Measurements from ENCODE around the gene CYTH4.

CYTH4 gene

DNA sequence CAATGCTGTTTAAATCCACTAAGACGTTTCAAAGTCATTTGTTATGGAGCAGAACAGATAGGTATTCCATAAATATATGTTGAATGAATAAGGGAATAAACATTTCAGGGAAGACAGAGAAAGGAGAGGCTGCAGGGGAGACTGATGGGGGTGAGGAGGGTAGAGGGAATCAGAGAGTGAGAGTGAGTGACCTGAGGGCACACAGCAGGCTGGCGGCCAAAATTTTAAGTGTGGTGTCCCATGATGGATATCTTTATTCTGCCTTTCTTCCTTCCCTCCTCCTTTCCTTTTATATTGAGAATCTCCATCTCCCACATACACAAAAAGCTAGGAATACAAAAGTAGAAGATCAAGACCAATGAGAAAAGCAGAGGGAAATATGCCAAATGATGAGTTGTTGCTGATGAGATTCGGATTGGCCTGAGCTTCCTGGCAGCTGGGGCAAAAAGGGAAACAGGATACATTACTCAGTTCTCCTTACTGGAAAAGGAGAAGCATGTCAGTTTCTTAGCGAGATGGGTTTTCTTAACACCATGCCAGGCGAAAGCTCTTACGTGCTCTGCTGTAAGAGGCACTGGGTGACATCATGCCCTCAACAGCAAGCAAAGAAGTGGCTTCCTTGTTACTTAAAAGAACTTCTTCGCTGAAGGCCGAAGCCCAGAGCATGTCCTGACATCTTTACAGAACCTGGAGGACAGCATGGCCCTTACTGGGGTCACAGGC lies 11.2 kb upstream of the CYTH4 start:
- DNase-seq (ENCODE audit: low spot score): no peak

DNA sequence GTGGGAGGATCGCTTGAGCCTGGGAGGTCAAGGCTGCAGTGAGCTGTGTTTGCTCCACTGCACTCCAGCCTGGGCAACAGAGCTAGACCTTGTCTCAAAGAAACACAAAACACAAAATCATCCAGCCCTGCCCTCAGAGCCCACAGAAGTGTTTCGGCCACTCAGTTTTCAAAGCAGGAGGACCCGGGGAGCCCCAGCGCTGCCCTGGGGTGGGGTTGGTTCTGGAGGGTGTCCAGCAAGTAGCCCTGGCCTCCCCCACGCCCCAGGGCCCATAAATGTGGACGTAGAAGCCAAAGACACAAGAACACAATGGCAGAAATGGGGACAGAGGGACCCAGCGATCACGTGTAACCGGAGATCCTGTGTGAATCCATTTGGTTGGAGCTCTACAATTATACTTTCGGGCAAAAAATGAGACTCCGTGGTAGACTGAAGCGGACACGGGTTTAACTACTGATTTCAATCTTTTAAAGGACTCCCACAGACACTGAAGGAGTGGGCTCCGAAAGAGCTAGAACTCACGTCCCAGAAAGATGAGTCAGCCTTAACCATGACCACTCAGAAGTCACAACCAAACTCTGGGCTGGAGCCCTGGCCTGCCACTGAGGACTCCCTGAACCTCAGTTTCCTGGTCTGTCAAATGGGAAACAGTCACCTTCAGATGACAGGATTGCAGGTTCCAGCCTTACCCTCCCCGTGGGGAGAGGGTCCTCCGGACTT lies 9.0 kb upstream of the CYTH4 start:
- DNase-seq (ENCODE audit: low spot score): no peak

DNA sequence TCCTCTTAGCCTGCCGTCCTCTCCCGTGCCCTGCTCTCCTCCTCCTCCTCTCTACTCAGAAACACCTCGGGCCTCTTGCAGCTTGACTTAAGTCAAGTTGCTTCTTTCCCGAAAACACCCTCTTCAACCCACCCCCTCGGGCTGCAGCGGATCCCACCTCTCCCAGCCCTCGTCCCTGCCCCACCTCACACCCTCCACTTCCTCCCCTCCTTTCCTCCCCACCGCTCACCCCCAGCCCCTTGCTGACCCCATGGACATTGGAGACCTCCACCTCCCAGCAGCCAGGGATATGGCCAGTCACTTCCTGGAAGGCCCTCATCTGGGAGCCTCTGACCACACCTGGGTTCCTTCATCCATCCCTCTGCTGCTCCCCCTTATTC lies 8.5 kb upstream of the CYTH4 start:
- DNase-seq (ENCODE audit: low spot score): no peak

DNA sequence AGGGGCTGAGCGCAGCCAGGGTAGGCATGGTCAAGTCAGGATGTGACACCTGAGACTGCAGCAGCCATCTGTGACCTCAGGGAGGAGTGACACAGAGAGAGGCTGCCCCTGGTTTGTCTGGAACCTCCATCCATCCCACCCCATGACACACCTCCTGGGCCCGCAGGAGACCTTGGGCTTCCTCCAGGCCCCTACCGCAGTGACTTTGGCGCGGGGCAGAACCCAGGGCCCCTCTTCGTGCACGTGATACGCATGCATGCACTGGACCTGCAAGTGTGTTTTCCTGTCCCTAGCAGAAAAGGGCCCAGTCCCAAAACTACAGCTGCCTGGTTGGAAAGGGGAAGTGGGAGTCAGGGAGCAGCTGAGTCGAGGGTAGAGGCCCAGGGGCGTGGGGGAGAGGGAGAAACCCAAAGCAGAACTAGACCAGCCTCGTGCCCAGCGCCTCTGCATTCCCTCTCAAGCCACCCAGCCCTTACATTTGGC lies 7.9 kb upstream of the CYTH4 start:
- no peak for DNase-seq (ENCODE audit: low spot score)

DNA sequence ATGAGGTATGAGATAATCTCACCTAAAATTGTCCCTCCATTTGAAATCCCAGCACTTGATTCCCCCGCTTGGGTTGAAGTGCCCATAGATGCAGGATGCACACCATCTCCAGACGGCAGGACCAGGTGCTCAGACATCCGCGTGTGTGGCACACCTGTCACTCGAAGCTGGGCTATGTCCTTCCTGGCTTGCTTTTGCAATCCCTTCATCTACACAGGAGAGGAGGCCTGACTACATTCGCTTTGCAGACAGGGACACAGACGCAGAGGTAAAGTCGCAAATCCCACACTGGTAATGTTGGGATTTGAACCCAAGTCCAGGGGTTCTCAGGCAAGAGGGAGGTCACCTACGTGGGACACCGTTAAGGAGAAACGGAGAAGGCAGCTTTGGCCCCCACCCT lies 7.2 kb upstream of the CYTH4 start:
- no peak for DNase-seq (ENCODE audit: low spot score)

DNA sequence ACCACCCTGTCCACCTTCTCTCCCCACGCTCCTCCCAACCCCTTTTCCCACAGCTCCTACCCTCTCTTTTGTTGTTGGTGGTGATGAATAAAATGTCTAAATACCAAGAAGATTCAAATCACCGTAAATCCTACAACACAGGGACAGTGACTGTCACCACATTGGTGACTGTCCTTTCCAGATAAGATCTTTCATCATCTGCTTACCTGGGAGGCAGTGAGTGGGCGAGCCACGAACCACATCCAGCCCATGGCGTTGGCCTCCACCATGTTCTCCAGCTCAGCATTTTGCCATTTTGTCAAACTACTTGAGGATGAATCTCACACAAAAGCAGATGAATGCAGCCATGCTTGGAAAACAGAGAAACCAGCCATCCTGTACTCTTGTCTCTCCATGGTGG lies 6.7 kb upstream of the CYTH4 start:
- no peak for DNase-seq (ENCODE audit: low spot score)

DNA sequence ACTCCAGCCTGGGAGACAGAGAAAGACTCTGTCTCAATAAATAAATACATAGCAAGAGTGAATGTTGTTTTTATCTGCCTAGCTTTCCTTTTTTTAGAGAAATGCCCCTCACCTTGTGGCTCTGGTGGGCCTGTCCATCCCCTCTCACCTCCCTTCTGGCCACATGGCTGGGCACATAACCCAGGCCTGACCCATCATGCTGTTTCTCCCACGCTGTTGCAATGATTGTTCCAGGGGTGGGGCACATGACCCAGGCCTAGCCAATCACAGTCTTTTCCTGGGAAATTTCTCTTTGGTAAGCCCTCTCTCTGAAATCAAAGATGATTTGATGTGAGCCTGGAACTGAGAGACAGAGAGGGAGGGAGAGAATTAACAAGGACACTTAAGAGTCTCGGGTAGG lies 5.5 kb upstream of the CYTH4 start:
- no peak for DNase-seq (ENCODE audit: low spot score)

DNA sequence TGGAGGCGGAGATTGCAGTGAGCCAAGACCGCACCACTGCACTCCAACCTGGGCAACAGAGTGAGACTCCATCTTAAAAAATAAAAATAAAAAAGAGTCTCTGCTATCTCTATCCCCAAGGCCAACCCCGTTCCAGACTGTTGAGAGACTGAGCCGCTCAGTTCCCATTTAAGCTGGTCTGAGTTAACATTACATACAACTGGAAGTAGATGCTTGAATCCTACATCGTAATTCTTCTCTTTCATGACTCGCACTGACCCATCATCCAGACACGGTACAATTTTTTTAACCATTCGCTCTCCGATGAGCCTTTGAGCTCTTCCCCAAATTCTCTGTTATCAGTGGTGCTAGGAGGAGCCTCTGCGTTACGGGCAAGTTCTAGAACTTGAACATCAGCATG lies 4.9 kb upstream of the CYTH4 start:
- DNase-seq (ENCODE audit: low spot score): no peak

DNA sequence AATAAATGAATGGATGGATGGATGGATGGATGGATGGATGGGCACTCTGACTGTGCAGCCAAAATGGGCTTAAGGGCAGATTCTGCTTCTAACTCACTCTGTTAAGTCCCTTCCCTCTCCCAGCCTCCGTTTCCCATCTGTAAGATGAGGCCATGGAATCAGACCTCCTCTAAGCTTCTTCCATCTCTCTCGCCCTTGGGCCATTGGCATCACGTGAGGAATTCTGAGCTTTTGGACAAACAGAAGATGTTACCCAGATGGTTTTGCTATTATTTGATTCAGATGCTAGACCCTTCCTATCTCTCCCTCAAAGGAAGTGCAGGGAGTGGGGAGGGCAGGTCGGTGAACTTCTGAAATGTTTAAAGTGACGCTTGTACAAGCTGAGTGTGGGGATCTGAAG lies 4.0 kb upstream of the CYTH4 start:
- no peak for DNase-seq (ENCODE audit: low spot score)

DNA sequence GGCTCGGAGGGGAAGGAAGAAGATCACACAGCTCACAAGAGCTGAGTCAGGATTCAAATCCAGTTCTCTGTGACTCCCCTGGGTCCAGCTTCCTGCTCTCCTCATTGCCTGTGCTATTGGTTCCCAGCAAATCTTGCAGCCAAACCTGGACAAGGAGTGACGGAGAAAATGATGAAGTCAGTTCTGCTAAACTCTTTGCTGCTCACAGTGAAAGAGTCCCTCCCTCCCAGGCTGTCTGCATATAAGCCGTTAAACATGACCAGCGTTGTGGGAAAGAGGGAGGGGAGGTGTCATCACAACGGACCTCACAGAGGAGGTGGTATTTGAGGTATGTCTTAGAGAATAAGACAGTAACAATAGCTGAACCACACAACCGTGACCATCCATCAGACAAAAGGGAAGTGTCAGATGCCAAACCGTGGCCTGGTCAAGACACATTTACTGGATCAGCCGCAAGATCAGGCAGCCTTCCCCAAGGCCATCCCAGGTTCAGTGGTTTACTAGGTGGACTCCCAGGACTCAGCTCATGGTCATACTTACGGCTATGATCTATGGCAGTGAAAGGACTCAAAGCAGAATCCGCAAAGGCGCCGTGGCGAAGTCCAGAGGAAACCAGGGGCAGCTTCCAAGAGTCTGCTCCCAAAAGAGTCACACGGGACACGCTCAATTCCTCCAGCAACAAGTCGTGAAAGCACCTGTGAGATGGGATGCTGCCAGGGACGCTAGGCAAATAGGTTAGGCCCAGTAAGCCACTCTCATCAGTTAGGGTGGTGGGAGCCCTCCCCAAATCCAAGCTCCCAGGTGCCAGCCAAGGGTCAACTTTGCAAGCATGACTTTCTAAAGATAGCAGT lies 2.8 kb upstream of the CYTH4 start:
- no peak for DNase-seq (ENCODE audit: low spot score)

DNA sequence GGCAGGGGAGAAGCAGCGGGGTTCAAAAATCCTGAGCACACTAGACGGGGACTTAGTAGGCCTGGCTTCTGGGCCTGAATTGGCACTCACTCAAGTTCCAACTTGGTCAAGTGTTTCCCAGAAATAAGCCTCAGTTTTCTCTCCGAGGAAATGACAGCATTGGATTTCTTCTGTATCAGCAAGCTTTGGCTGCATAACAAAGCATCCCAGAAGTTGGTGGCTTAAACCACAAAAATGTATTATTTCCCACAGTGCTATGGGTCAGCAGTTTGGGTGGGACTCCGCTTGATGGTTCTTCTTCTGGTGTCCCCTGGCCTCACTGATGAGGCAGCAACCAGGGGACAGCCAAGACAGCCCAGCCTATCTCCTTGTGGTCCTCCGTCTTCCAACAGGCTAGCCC lies 1.6 kb upstream of the CYTH4 start:
- DNase-seq (ENCODE audit: low spot score): no peak

DNA sequence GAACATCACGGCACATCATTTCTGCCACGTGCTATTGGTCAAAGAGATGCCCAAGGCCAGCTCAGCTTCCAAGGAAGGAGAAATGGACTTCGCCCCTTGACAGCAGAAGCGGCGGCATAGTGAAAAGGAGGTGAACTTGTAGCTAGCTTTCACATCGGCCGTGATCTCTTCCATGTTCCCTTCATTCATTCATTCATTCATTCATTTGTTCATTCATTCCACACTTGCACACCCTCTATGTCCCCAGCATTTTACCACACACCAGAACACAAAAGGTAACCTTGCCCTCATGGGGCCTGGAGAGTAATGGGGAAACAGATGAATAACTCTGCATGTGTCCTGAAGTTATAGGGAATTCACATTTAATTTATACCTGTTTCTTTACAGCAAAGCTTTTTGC lies 1.1 kb upstream of the CYTH4 start:
- no peak for DNase-seq (ENCODE audit: low spot score)

DNA sequence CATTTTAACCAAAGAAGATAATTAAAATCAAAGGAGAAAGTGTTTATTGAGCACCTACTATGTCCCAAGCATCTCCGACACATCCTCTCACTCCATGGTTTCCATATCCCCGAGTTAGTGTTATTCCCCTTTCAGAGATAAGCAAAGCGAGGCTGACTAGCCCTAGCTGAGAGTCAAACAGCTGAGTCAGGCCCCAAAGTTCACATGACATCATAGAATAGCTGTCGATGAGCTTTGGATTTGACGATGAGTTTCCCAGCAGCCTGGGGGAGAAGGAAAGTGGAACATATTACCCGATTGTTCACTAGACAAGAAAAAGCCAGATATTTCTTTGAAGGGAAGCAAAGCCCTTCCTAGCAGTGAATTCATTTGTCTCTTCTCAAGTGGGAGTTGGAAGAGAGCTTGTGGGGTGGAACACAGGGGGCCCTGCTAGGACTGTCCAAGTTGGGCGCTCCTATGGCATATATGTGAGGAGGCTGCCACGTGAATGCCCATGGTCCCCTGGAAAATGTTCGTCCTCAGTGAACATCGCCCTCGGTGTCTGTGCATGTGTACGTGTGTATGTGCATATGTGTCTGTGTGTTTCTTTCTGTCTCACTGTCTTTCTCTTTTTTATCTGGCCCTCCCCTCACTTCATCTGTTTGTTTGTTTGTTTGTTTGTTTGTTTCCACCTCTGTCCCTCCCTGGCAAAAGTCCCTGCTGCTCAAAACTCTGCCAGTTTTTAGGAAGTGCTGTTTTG lies 493 bp upstream of the CYTH4 start:
- no peak for DNase-seq (ENCODE audit: low spot score)

DNA sequence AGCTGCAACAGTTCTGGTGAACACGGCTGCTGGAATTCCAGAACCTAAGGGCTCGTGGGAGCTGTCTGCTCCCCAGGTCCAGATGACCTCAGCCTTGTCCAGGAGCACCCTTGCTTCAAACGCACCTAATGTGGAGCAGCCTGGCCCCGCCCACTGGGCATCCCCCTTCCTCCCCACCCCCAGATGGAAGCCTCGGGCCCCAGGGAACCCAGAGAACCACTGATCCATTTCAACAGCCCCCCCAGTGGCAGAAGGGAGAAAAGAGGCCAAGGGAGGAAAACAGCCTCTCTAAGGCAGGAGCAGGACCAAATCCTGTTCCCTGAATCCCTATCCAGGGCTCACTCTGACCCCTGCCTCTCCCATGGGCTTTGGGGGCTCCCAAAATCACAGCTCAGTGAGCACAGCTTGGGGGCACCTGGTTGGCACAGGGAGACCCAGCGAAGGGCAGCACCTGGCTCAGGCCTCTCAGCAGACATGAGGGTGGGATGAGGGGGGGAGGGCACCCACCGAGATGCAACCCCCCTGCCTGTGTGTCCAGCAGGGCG lies 1.2 kb downstream of the CYTH4 start:
- no peak for DNase-seq (ENCODE audit: low spot score)

DNA sequence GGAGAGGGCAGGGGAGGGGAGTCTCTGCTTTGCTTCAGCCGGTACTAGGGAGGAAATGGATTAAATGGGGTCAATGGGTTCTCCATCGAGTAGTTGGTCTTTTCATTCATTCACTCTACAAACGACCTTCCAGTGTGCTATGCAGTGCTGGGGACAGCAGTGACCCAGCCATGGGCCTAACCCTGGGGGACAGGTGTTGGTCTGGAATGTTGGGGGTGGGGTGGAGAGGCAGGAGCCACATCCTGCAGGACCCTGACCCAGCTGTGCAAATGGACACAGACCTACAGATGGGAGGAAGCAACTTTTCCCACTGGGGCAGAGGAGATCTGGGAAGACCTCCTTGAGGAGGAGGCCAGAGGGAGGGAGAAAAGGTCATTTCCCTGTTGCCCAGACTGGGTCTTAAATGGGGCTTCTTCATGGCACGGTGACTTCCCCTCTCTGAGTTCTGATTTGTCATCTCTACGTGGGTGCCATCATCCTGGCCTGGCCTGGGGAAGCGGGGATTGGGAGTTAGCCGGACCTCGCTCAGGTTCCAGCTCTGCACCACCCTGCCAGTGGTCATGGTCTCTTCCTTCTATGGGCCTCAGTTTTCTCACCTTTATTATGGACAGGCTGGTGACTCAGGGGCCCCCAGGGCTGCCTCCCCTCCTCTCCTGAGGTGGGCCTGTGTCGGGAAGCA lies 2.0 kb downstream of the CYTH4 start:
- no peak for DNase-seq (ENCODE audit: low spot score)

DNA sequence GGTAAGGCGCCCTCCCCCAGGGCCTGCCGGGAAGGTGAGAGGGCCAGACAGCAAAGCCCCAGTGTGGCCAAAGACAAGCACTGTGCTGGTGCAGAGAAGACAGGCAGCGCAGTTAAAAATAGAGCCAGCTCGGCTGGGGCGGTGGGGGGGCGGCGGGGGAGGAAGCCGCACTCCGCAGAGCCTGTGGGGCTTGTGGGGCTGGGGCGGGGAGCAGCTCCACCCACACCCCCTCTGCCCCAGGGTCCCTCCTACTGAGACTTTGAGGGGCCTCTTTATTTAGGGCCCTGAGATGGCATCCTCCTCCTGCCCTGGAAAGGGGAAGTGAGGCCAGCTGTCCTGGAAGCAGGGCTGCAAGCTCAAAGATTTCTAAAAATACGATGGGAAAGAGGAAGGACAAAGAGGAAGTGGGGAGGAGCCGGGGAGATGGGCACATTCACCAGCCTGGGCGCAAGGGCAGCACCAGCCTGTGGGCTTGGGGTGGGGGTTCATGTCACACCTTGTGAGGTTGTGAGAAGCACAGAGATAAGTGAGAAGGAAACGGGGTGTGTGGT lies 2.6 kb downstream of the CYTH4 start:
- no peak for DNase-seq (ENCODE audit: low spot score)

DNA sequence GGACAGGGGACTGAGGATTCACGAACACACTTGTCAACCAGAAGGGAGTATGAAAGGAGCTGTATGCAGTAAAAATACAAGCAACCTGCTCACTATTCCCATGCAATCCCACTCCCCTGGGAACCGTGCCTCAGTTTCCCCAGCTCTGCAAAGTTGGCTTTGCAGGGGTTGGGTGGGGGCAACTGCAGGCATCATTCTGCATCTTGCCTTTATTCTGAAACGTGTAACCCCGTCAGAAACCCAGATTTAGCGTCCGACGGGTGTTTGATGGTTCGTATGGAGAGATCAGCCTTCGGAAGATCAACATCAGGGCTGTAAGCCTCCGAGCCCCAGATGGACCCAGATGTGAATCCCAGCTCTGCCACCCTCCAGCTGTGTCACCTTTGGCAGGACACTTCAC lies 3.6 kb downstream of the CYTH4 start:
- DNase-seq (ENCODE audit: low spot score): no peak

DNA sequence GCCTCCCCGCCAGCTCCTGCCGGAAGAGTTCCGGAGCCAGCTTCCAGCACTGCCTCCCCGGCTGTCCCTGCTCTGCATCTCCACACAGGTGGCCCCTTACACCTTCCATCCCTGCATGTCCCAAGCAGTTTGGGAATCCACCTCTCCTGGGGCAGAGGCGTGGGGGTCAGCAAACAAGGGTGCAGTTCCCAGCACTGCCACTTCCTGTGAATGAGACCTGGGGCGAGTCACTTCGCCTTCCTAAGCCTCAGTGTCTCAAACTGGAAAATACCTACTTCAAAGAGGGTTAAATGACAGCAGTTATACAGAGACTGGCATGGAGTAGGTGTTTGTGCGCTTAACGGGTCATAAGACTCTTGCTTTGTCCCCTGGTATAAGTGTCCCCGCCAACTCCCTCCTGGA lies 5.2 kb downstream of the CYTH4 start:
- no peak for DNase-seq (ENCODE audit: low spot score)

DNA sequence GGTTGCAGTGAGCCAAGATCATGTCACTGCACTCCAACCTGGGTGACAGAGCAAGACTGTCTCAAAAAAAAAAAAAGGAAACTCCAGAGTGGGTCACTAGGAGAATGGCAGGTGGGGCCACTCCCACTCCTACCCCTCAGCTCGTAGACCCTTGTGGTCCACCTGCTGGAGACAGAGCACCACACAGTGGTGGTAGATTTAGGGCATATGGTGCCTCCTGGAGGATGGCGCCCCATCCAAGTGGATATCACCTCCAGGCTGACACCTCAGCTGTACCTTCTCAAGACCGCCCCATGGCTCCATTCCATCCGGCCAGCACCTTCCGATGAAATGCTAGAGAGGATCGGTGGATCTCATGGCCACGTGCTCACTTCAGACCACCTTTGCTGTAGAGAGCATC lies 6.2 kb downstream of the CYTH4 start:
- DNase-seq (ENCODE audit: low spot score): no peak

DNA sequence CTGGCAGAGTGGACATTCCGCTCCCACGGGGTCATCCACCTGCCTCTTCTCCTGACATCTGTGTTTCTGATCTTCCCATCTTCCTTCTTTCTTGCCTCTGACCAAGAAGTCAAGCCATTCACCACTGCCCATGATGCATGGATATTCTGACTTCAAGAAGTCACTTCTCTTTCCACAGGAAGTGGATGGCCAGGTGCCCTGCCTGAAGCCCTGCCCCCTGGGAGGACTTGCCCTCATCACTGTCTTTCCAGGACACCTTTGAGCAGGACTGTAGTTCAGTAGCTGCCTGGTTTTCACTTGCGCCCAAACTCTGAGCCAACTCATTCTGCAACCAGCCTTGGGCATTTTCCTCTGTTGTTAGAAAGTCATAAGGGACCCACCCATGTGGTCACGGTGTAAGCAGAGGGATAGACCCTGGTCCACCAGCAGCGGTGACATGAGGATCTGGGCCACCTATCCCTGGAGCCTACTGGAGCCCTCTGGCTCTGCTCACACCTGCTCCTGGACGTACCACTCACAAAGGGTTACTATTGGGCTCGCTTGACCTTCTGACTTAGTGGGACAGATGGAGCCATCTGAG lies 6.9 kb downstream of the CYTH4 start:
- DNase-seq (ENCODE audit: low spot score): no peak

DNA sequence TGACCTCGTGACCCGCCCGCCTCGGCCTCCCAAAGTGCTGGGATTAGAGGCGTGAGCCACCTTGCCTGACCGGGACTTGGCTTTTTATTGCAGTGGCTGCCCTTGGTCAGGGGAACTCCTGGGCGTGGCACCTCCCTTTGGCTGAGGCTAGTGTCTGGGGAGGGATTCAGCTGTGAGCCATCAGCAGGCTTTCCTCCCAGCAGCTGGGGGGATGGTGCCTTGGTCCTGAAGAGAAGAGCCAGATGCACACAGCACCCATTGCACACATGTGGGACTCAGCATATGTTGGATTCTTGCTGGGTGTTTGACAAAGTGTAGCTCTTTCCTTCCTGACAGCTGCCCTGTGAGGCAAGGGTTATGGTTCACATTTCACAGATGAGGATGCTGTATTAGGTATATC lies 8.4 kb downstream of the CYTH4 start:
- DNase-seq (ENCODE audit: low spot score): no peak

Measured in HuH-7 (cell line).